Activated CD8-positive, alpha-beta memory T cell treated with anti-CD3 and anti-CD28 coated beads, Interleukin-2, amount 50 U/mL, for 48 hours (primary cell): ENCODE results near the gene CYB5R4.
A peak's percentile ranks its signal among the peaks of the same experiment; 100 is the strongest.

Experiments
- DNase-seq: peaks from one replicate; pipeline ENCODE4 v3.0.0-alpha.2; 2020

CYB5R4 gene

GRCh38 chr6:83859410-83860358 lies at the start of gene CYB5R4:
Gene CYB5R4 (plus strand): TSS chr6:83859689. CDS start chr6:83859783, 94 bp downstream.
- DNase-seq = peak; percentile 93

DNA sequence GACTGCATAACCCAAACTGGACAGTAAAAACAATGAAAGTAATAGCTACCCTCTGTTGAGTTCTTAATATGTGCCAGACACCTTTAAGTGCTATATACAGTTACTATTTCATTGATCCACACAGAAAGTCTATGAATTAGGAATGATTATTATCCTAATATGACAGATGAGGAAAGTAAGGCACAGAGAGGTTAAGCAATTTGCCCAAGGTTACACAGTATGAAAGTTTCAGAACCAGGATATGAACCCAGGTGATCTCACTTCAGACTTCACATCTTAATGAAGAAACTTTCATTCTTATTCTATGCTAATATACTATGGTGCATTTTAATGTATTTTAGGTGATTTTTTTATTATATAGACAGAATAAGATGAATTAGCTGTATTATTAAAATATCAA lies 46.9 kb upstream of the CYB5R4 start:
- DNase-seq = no peak

GRCh38 chr6:83815631-83816272 lies 43.7 kb upstream of the CYB5R4 start:
- no peak for DNase-seq

GRCh38 chr6:83822629-83823169 lies 36.8 kb upstream of the CYB5R4 start:
- DNase-seq = no peak

- no peak for DNase-seq
Observed at GRCh38 chr6:83824388-83824801, 35.1 kb upstream of the CYB5R4 start.

DNA sequence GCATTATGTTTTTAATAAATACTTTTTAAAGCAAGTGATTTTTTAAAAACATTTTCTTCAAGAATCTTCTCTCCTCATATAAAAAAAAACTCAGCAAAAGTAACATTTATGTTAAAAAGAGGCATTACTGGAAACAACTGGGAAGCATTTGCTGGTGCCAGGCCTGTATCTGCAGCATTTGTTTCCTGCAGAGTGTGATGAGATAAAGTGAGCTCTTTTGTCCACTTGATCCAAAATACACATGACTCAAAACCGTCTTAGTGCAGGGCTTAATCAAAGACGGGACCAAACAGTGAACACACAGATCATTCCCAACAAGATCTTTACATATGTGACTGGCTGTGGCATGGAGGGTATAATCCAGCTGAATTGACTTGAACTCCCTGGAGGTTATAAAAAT lies 34.7 kb upstream of the CYB5R4 start:
- no peak for DNase-seq

GRCh38 chr6:83827050-83827449 lies 32.4 kb upstream of the CYB5R4 start:
- DNase-seq = no peak

DNA sequence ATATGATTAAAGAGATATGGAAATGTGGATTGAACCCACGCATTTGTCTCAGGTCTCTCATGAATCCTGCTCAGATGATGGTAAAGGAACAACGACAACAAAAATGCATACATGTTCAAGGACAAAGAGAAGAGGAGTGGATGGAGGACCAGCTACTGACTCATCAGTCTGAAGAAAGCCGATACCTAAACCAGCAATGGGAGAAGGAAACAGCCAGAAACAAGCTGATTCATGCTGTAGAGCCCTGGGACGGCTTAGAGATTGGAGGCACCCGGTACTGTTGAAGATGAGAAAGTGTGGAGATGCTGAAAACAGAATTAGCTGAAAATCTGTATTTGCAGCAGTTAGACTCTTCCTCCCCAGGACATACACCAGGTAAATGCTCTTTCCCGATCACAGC lies 20.8 kb upstream of the CYB5R4 start:
- DNase-seq = no peak

DNA sequence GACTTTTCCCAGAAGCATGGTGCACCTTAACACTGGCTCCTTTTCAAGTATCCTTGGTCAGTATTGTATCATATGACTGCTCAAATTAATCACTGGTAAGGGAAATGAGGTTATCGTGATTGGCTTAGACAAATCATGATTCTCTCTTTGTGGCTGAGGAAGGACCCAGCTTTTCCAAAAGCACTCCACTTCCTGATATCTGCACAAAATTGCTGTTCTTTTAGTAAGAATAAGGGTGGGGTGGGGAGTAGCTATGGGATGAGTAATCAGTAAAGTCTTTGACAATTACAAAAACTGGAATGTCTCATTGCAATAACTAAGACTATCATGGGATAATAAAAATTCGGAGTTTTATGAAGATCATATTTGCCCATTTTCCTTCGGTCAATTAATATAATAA lies 15.3 kb upstream of the CYB5R4 start:
- DNase-seq = no peak

DNA sequence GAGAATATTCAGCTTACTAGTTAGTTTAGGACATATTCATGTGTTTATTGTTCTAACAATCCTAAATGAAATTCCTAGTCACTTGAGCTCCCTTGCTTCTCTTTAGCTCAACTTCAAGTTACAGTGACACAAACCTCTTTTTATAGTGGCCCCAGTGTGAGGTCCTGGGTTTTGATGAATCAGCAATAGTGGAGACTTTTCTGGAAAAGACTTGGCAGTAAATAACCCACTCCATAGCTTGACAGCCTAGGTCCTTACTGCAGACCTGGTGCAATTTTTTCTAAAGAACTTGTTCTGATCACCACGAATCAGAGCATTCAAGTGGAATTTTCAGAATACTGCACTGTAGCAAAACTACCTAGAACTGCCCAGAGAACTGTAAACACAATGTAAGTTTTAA lies 13.2 kb upstream of the CYB5R4 start:
- no peak for DNase-seq

GRCh38 chr6:83847179-83847578 lies 12.3 kb upstream of the CYB5R4 start:
- DNase-seq = no peak

DNA sequence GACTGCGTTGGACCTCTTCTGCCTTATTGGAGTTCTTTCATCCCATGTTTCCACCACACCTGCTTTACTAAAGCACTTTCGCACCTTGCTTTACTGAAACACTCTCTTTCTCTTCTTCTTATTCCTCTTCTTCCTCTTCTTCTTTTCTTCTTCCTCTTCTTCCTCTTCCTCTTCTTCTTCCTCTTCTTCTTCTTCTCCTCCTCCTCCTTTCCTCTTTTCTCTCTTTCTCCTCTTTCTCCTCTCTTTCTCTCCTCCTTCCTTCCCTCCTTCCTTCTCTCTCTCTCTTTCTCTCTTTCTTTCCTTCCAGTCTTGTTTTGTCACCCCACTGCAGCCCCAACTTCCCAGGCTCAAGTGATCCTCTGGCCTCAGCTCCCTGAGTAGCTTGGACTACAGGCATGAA lies 10.4 kb upstream of the CYB5R4 start:
- DNase-seq = no peak

- no peak for DNase-seq
Observed at GRCh38 chr6:83849610-83850009, 9.9 kb upstream of the CYB5R4 start.

- no peak for DNase-seq
Observed at GRCh38 chr6:83852528-83853177, 6.8 kb upstream of the CYB5R4 start.

DNA sequence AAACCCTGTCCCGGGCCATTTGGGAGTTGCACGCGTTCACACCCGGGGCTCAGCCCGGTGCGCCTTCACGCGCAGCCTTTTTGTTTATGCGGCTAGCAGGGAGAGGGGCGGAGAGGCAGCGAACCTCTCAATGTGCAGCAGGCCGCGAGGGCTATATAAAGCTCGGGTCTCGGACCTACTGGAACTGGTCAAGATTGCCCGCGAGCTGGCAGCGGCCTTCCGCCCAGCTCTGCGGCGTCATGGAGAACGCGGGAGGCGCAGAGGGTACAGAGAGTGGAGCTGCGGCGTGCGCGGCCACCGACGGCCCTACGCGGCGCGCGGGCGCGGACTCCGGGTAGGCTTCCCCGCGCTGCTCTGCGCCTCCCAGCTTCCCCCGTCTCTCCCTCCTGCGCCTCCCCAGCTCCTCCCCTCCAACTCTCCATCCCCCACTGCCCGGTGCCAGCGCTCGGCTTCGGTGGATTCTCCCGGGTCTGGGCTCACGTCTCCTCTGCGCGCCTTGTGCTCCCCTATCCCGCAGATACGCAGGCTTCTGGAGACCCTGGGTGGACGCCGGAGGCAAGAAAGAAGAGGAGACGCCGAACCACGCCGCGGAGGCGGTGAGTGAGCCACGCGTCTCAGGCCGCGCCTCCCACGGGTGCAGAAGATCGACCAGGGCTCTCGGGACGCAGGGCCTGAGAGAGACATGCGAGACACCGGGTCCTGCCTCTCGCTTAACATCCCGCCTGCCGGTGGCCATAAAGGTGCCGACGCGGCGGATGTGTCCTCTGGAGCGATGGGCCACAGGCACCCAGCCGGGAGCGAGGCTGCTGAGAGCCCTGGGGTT lies 6.1 kb upstream of the CYB5R4 start, which contains the start of gene RIPPLY2:
Gene RIPPLY2, plus strand, starts transcription at position 183 of the 823 bp plus-strand sequence. Its CDS starts 57 bp downstream, at position 240.
- peak; percentile 53 for DNase-seq

DNA sequence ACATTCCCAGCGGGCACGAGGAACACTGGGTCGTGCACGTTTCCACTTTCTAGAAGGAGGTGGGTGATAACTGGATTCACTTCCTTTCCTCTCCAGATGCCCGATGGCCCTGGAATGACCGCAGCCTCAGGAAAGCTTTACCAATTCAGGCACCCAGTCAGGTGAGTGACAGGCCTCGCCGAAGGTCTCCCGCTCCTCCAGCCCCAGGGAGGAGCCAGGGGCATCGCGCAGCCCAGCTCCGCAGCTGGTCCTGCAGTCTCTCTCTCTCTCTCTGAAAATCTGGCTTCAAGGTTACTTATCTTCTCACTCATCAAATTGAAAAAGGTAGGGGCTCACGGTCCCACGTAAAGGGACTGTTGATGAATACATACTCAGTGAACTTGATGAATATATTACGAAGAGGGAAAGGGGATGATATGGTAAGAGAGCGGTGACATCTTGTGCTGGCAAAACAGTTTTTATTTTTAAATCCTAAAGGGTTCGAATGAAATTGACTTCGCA lies 5.4 kb upstream of the CYB5R4 start:
- no peak for DNase-seq

- no peak for DNase-seq
Observed at GRCh38 chr6:83854766-83855165, 4.7 kb upstream of the CYB5R4 start.

GRCh38 chr6:83860359-83860755 lies 868 bp downstream of the CYB5R4 start:
- no peak for DNase-seq

DNA sequence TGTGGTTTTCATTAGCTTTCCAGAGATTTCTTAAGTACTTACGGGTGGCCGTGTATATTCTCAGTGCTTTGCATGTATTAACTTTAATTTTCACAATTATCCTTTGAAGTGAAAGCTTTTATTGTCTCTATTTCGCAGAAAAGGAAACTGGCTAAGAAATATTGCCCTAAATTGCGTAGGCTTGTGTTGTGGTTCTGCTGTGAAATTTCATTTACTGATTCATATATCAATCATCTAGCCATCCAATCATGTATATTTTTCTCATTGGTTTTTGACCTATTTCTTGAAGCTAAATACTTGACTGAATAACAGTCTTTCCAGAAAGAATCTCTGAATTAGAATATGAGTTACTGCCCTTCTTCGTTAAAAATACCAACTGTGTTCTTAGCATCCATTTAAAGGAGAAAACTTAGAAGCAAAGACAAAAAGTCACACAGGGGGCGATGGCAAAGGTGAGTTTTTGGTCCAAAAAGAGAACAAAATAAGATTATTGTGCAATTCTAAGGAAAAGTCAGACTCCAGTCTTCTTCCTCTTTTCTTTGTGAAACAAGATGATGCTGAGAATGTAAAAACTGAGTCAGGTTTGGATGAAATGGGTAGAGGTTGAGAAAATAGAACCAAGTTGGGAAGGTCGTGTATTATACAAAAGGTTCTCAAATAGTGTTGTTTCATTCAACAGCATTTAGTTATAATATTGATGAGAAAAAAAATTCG lies 1.4 kb downstream of the CYB5R4 start:
- DNase-seq = no peak

- DNase-seq = no peak
Observed at GRCh38 chr6:83862776-83863471, 3.4 kb downstream of the CYB5R4 start.

DNA sequence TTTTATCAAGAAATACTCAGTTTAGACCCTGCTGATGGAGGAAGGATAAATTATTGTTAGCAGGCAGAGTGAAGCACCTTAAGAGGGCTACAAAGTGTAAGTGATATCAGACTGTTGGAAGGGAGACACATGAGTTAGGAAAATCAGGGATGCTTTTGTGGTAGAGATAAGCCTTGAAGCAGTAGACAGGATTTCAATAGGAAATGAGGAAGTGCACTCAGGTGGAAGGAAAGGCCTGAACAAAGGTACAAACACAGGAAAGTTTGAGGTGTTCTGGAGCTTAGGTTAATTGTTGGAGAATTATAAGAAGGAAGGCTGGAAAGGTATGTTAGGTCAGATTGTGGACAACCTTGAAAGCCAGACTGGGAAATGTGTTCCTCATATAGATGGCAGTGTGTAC lies 7.6 kb downstream of the CYB5R4 start:
- no peak for DNase-seq
